HEK293T (cell line): ENCODE results near the gene GNG13.

Experiments
- FOXA1 ChIP-seq: fragments of 450-650 bp; IDR thresholded peaks from 2 replicates; pipeline ENCODE4 v1.6.1; 2016; ENCODE audit warnings: mild to moderate bottlenecking
- FOXK2 ChIP-seq: fragments of 450-650 bp; IDR thresholded peaks from 2 replicates; pipeline ENCODE4 v1.6.1; 2016; ENCODE audit warnings: mild to moderate bottlenecking
- NFRKB ChIP-seq: fragments of 450-650 bp; IDR thresholded peaks from 2 replicates; pipeline ENCODE4 v1.6.1; 2016; ENCODE audit warnings: mild to moderate bottlenecking, moderate library complexity
- SP1 ChIP-seq: fragments of 450-650 bp; IDR thresholded peaks from 2 replicates; pipeline ENCODE4 v1.6.1; 2017
- SUZ12 ChIP-seq: fragments of 450-650 bp; IDR thresholded peaks from 2 replicates; pipeline ENCODE4 v1.6.1; 2016; ENCODE audit warnings: mild to moderate bottlenecking

- TF ChIP-seq SUZ12 (no peak), NFRKB (no peak), SP1 (no peak), FOXK2 (no peak), FOXA1 (no peak)
Measured at GRCh38 chr16:794091-794822, 6.3 kb downstream of the GNG13 start.
